HG03442 (cell line): ENCODE data around the gene P2RX6.
"Not testable (repeated sequence)": the region's sequence is repeated elsewhere in the genome, so short reads cannot be mapped to it uniquely, and the experiment has no call there.

Experiments used
- ATAC-seq: cut with Tn5 transposase; IDR thresholded peaks from one replicate; pipeline ENCODE4 v1.9.1; 2021; ENCODE audit warnings: mild to moderate bottlenecking, moderate library complexity; ENCODE audit not compliant: unreplicated experiment

Gene P2RX6

GRCh38 chr22:21071796-21072195 is 56.8 kb downstream of the P2RX6 start:
- not testable (repeated sequence) for ATAC-seq

GRCh38 chr22:21073023-21073422 is 58.1 kb downstream of the P2RX6 start:
- ATAC-seq = no peak

- no peak for ATAC-seq
These were observed 58.5 kb downstream of the P2RX6 start for GRCh38 chr22:21073482-21073881.

GRCh38 chr22:21074102-21074715 is 59.2 kb downstream of the P2RX6 start:
- no peak for ATAC-seq

- ATAC-seq = no peak
These were observed 60.7 kb downstream of the P2RX6 start for GRCh38 chr22:21075516-21076138.

GRCh38 chr22:21076912-21077625 is 62.1 kb downstream of the P2RX6 start:
- ATAC-seq = no peak
